AG09309 (cell line): ENCODE measurements around the gene RFPL3.
"Not testable (repeated sequence)": the region's sequence is repeated elsewhere in the genome, so short reads cannot be mapped to it uniquely, and the experiment has no call there.

Experiments
- DNase-seq: peaks from one replicate; pipeline ENCODE4 v3.0.0-alpha.2; 2010; ENCODE audit warnings: low read depth
- H3K4me3 ChIP-seq: 2 replicates; pipeline ENCODE4 v1.5.1; 2011; ENCODE audit warnings: mild to moderate bottlenecking, low read depth, low read length, moderate library complexity; ENCODE audit not compliant: control insufficient read depth
- CTCF ChIP-seq: IDR thresholded peaks from 2 replicates; pipeline ENCODE4 v1.5.1; 2011; ENCODE audit warnings: mild to moderate bottlenecking, low read depth, low read length, inconsistent platforms; ENCODE audit not compliant: insufficient read depth, control insufficient read depth; ENCODE audit errors: missing control alignments

The RFPL3 gene

GRCh38 chr22:32334660-32335365, 22.9 kb upstream of the RFPL3 start:
- no peak overlapping the region for H3K4me3 ChIP-seq
- no peak for TF ChIP-seq CTCF
- DNase-seq = no peak

- DNase-seq = no peak
- no peak overlapping the region for H3K4me3 ChIP-seq
- TF ChIP-seq CTCF = no peak
These were observed 22.2 kb upstream of the RFPL3 start for GRCh38 chr22:32335471-32335870.

- H3K4me3 ChIP-seq = no peak overlapping the region
- DNase-seq = no peak
- no peak for TF ChIP-seq CTCF
These were observed 21.5 kb upstream of the RFPL3 start for GRCh38 chr22:32336121-32336603.

- DNase-seq = no peak
- TF ChIP-seq CTCF = no peak
- no peak overlapping the region for H3K4me3 ChIP-seq
These were observed 20.8 kb upstream of the RFPL3 start for GRCh38 chr22:32336771-32337424.

GRCh38 chr22:32337425-32337824, 20.2 kb upstream of the RFPL3 start:
- DNase-seq, H3K4me3 ChIP-seq: not testable (repeated sequence)

GRCh38 chr22:32338757-32339156, 18.9 kb upstream of the RFPL3 start:
- TF ChIP-seq CTCF = no peak
- H3K4me3 ChIP-seq = no peak overlapping the region
- DNase-seq = no peak
